ENCODE data around the gene OR5A1.

Gene OR5A1

DNA sequence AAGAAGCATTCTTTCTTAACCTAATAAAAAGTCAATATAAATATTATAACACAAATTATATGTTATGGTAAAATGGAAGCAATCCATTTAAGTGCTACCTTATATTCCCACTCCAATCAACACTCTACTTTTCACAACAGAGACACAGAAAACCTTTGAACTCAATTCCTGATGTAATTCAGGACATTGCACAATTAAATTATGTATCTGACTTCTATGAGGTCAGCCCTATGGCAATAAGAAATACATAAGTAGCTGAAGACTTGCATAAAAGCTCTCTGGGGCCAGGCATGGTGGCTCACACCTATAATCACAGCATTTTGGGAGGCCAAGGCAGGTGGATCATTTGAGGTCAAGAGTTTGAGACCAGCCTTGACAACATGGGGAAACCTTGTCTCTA, 43.6 kb downstream of the OR5A1 start:
- DNase-seq (ENCODE audit: low read depth) = no peak

GRCh38 chr11:59480359-59480758, 44.1 kb downstream of the OR5A1 start:
- DNase-seq (ENCODE audit: low read depth) = no peak

Data from activated T-cell treated with anti-CD3 and anti-CD28 coated beads for 48 hours (primary cell).